ENCODE results near the gene SUPT3H. TPM values are rescaled to one million over a fixed set of nuclear protein-coding genes. Genes with fewer than 3 reads are reported as not detected.
A peak's percentile ranks its signal among the peaks of the same experiment; 100 is the strongest.
"Not testable (repeated sequence)": the region's sequence is repeated elsewhere in the genome, so short reads cannot be mapped to it uniquely, and the experiment has no call there.

SUPT3H gene
- total and polyA plus RNA-seq, 5 experiments from 2014 or later: 16.9 to 20.8 (median 20.0) TPM

- POLR2A ChIA-PET: interaction anchor here (0.6 to 1.9 kb wide), 9 partner anchors 14 to 258 kb away, joined by 3 to 7 read pairs (median 4); partner anchors contain the start of gene SUPT3H
- Mint-ChIP-seq H3K27me3 (no peaks in the 10 kb centered on the region), H3K4me3 (peak overlapping the region; percentile 26 to 75 (median 66)), H3K36me3 (peaks cover 0 to 9% (median 1%) of the 10 kb centered on the region in 3 donors), H3K4me1 (peaks cover 21 to 36% (median 34%) of the 10 kb centered on the region in 4 donors), H3K9me3 (peaks cover 0 to 8% (median 0%) of the 10 kb centered on the region in 9 donors), H3K27ac (peak overlapping the region; percentile 65 to 93 (median 88))
- peak in 6 of 10 donors; percentile 4 to 59 (median 24) for DNase-seq
- ATAC-seq: peak; percentile 87 to 92
Measured at GRCh38 chr6:45185403-45186251, 192.1 kb downstream of the SUPT3H start.

- POLR2A ChIA-PET: interaction anchor here (0.6 to 1.9 kb wide), 8 partner anchors 14 to 257 kb away, joined by 3 to 7 read pairs (median 4); partner anchors contain the start of gene SUPT3H
- Mint-ChIP-seq H3K9me3 (peaks cover 0 to 8% (median 0%) of the 10 kb centered on the region in 9 donors), H3K27ac (peak overlapping the region in 9 of 10 donors; percentile 65 to 93 (median 88)), H3K4me1 (peaks cover 21 to 36% (median 34%) of the 10 kb centered on the region in 4 donors), H3K27me3 (no peaks in the 10 kb centered on the region), H3K36me3 (peaks cover 0 to 4% (median 0%) of the 10 kb centered on the region in 3 donors), H3K4me3 (peak overlapping the region in 8 of 10 donors; percentile 55 to 75 (median 68))
- ATAC-seq (no peak), DNase-seq (no peak)
Measured at GRCh38 chr6:45184937-45185336, 192.8 kb downstream of the SUPT3H start.

- Mint-ChIP-seq H3K27me3 (no peaks in the 10 kb centered on the region), H3K4me1 (peaks cover 21 to 36% (median 34%) of the 10 kb centered on the region in 4 donors), H3K36me3 (peaks cover 0 to 4% (median 3%) of the 10 kb centered on the region in 3 donors), H3K27ac (peak overlapping the region in 2 of 10 donors; percentile 12 to 66), H3K9me3 (peaks cover 0 to 10% (median 0%) of the 10 kb centered on the region in 9 donors), H3K4me3 (no peak overlapping the region)
- DNase-seq (no peak), ATAC-seq (no peak)
- POLR2A ChIA-PET: interaction anchor here (1.0 to 1.9 kb wide), 2 partner anchors 251 to 492 kb away, joined by 3 to 5 read pairs; no protein-coding TSS in a partner anchor
Measured at GRCh38 chr6:45184040-45184439, 193.7 kb downstream of the SUPT3H start.

- peak overlapping the region in 2 of 10 donors; percentile 18 to 39 for H3K4me3 Mint-ChIP-seq
- H3K27ac Mint-ChIP-seq: peak overlapping the region in 5 of 10 donors; percentile 31 to 43 (median 35)
- peaks cover 7 to 23% (median 14%) of the 10 kb centered on the region in 4 donors for H3K4me1 Mint-ChIP-seq
- H3K27me3 Mint-ChIP-seq, ATAC-seq, DNase-seq, POLR2A ChIA-PET, H3K36me3 Mint-ChIP-seq: not testable (repeated sequence)
- peaks cover 0 to 12% (median 0%) of the 10 kb centered on the region in 9 donors for H3K9me3 Mint-ChIP-seq
Measured at GRCh38 chr6:45176373-45176772, 201.4 kb downstream of the SUPT3H start.

- no peak overlapping the region for H3K4me3 Mint-ChIP-seq
Measured at GRCh38 chr6:45175272-45175671, 202.5 kb downstream of the SUPT3H start.

GRCh38 chr6:45174045-45174444 lies 203.7 kb downstream of the SUPT3H start:
- Mint-ChIP-seq H3K9me3 (peaks cover 0 to 12% (median 0%) of the 10 kb centered on the region in 9 donors), H3K27ac (peak overlapping the region in 5 of 10 donors; percentile 9 to 63 (median 45)), H3K4me3 (no peak overlapping the region), H3K27me3 (no peaks in the 10 kb centered on the region), H3K4me1 (peaks cover 7 to 25% (median 16%) of the 10 kb centered on the region in 4 donors), H3K36me3 (peaks cover 0 to 6% (median 0%) of the 10 kb centered on the region in 3 donors)
- POLR2A ChIA-PET: interaction anchor here (1.3 kb wide), 1 partner anchor 19 kb away, joined by 4 read pairs; no protein-coding TSS in a partner anchor
- DNase-seq (peak in 1 of 10 donors; percentile 20), ATAC-seq (peak in 1 of 2 donors; percentile 74)

More at GRCh38 chr6:45175272-45175671, 202.5 kb downstream of the SUPT3H start:
- no peak for DNase-seq
- ATAC-seq: no peak
- POLR2A ChIA-PET: no interaction called here
- peaks cover 0 to 12% (median 0%) of the 10 kb centered on the region in 9 donors for H3K9me3 Mint-ChIP-seq
- H3K27ac Mint-ChIP-seq: peak overlapping the region in 4 of 10 donors; percentile 6 to 58 (median 35)
- peaks cover 7 to 23% (median 14%) of the 10 kb centered on the region in 4 donors for H3K4me1 Mint-ChIP-seq
- no peaks in the 10 kb centered on the region for H3K27me3 Mint-ChIP-seq
- peaks cover 0 to 9% (median 0%) of the 10 kb centered on the region in 3 donors for H3K36me3 Mint-ChIP-seq

- ATAC-seq (no peak), DNase-seq (no peak)
- peaks cover 0 to 6% (median 0%) of the 10 kb centered on the region in 3 donors for H3K36me3 Mint-ChIP-seq
- peaks cover 0 to 6% (median 0%) of the 10 kb centered on the region in 9 donors for H3K9me3 Mint-ChIP-seq
- POLR2A ChIA-PET: interaction anchor here (0.6 kb wide), 2 partner anchors 109 to 205 kb away, joined by 5 to 6 read pairs; no protein-coding TSS in a partner anchor
- no peak overlapping the region for H3K4me3 Mint-ChIP-seq
- no peaks in the 10 kb centered on the region for H3K27me3 Mint-ChIP-seq
- H3K27ac Mint-ChIP-seq: no peak overlapping the region
- peaks cover 3 to 28% (median 16%) of the 10 kb centered on the region in 4 donors for H3K4me1 Mint-ChIP-seq
Measured at GRCh38 chr6:45171380-45171779, 206.4 kb downstream of the SUPT3H start.

GRCh38 chr6:45170309-45170708 lies 207.4 kb downstream of the SUPT3H start:
- Mint-ChIP-seq H3K9me3 (peaks cover 0 to 9% (median 2%) of the 10 kb centered on the region in 9 donors), H3K27ac (peak overlapping the region in 1 of 10 donors; percentile 9), H3K27me3 (no peaks in the 10 kb centered on the region), H3K4me1 (peaks cover 0 to 27% (median 16%) of the 10 kb centered on the region in 4 donors), H3K4me3 (no peak overlapping the region), H3K36me3 (peaks cover 0 to 4% (median 0%) of the 10 kb centered on the region in 3 donors)
- DNase-seq (no peak), ATAC-seq (no peak)
- POLR2A ChIA-PET: no interaction called here

GRCh38 chr6:45169815-45170214 lies 207.9 kb downstream of the SUPT3H start:
- DNase-seq (no peak), ATAC-seq (no peak)
- Mint-ChIP-seq H3K36me3 (peaks cover 0 to 4% (median 0%) of the 10 kb centered on the region in 3 donors), H3K9me3 (peaks cover 0 to 11% (median 0%) of the 10 kb centered on the region in 9 donors), H3K4me3 (no peak overlapping the region), H3K27ac (no peak overlapping the region), H3K27me3 (no peaks in the 10 kb centered on the region), H3K4me1 (peaks cover 2 to 25% (median 16%) of the 10 kb centered on the region in 4 donors)
- POLR2A ChIA-PET: no interaction called here

GRCh38 chr6:45163952-45164766 lies 213.6 kb downstream of the SUPT3H start:
- peak overlapping the region in 2 of 10 donors; percentile 4 to 44 for H3K4me3 Mint-ChIP-seq
- peaks cover 10 to 27% (median 16%) of the 10 kb centered on the region in 4 donors for H3K4me1 Mint-ChIP-seq
- POLR2A ChIA-PET: interaction anchor here (1.3 kb wide), 1 partner anchor 21 kb away, joined by 3 read pairs; no protein-coding TSS in a partner anchor
- peak overlapping the region in 6 of 10 donors; percentile 23 to 74 (median 62) for H3K27ac Mint-ChIP-seq
- peaks cover 0 to 5% (median 5%) of the 10 kb centered on the region in 3 donors for H3K36me3 Mint-ChIP-seq
- ATAC-seq (peak; percentile 82 to 94), DNase-seq (peak in 3 of 10 donors; percentile 4 to 15 (median 12))
- H3K27me3 Mint-ChIP-seq: no peaks in the 10 kb centered on the region
- peaks cover 0 to 11% (median 2%) of the 10 kb centered on the region in 9 donors for H3K9me3 Mint-ChIP-seq

- H3K4me3 Mint-ChIP-seq: no peak overlapping the region
- H3K9me3 Mint-ChIP-seq: peaks cover 0 to 3% (median 1%) of the 10 kb centered on the region in 9 donors
- DNase-seq (no peak), ATAC-seq (no peak)
- H3K27me3 Mint-ChIP-seq: no peaks in the 10 kb centered on the region
- peaks cover 6 to 33% (median 26%) of the 10 kb centered on the region in 4 donors for H3K4me1 Mint-ChIP-seq
- POLR2A ChIA-PET: interaction anchor here (0.5 kb wide), 1 partner anchor 27 kb away, joined by 3 read pairs; no protein-coding TSS in a partner anchor
- H3K27ac Mint-ChIP-seq: peak overlapping the region in 1 of 10 donors; percentile 16
- peaks cover 0 to 7% (median 5%) of the 10 kb centered on the region in 3 donors for H3K36me3 Mint-ChIP-seq
Measured at GRCh38 chr6:45160305-45160704, 217.4 kb downstream of the SUPT3H start.

Measured in naive thymus-derived CD8-positive, alpha-beta T cell (primary cell).